HG03354 (cell line): Measurements from ENCODE around the gene BEX4.
A peak's percentile ranks its signal among the peaks of the same experiment; 100 is the strongest.
"Not testable (repeated sequence)": the region's sequence is repeated elsewhere in the genome, so short reads cannot be mapped to it uniquely, and the experiment has no call there.

Experiments used
- ATAC-seq: cut with Tn5 transposase; IDR thresholded peaks from one replicate; pipeline ENCODE4 v1.9.1; 2021; ENCODE audit warnings: mild to moderate bottlenecking; ENCODE audit not compliant: unreplicated experiment, poor library complexity, severe bottlenecking

Gene BEX4, protein sequence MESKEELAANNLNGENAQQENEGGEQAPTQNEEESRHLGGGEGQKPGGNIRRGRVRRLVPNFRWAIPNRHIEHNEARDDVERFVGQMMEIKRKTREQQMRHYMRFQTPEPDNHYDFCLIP

GRCh38 chrX:103214870-103215424 lies at the start of gene BEX4:
TSS of gene BEX4 (plus strand) at chrX:103215108. CDS start at chrX:103216154, 1,046 bp downstream.
- peak; percentile 94 for ATAC-seq

DNA sequence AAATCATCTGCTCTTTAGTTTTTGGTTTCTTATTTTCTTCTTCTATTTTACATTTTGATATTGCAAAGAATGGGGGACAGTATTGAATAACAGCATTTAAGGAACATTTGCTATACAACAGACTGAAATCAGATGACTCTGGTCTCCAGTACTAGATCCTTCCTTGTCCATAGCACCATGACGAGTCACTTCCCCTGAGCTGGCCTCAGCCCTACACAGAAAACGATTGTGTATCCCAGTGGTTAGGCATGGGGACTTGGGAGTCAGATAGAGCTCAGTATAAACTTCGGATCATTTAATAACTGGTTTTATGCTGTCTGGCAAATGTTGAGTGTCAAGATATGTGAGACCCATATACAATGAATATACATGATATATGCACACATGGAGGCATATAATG lies 44.7 kb upstream of the BEX4 start:
- ATAC-seq = no peak

GRCh38 chrX:103171353-103171752 lies 43.6 kb upstream of the BEX4 start:
- ATAC-seq = no peak

DNA sequence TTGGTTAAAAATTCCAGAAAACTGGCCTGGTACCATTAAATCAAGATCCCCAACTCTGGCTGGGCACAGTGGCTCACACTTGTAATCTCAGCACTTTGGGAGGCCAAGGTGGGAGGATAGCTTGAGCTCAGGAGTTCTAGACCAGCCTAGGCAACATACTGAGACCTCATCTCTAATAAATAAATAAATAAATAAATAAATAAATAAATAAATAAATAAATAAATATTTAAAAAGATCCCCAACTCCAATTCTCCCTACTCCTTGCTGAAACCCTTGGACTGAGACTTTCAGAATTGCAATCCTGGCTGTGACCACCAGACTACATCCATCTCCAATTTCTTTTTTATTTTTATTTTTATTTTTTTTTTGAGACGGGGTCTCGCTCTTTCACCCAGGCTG lies 39.7 kb upstream of the BEX4 start:
- ATAC-seq = not testable (repeated sequence)

DNA sequence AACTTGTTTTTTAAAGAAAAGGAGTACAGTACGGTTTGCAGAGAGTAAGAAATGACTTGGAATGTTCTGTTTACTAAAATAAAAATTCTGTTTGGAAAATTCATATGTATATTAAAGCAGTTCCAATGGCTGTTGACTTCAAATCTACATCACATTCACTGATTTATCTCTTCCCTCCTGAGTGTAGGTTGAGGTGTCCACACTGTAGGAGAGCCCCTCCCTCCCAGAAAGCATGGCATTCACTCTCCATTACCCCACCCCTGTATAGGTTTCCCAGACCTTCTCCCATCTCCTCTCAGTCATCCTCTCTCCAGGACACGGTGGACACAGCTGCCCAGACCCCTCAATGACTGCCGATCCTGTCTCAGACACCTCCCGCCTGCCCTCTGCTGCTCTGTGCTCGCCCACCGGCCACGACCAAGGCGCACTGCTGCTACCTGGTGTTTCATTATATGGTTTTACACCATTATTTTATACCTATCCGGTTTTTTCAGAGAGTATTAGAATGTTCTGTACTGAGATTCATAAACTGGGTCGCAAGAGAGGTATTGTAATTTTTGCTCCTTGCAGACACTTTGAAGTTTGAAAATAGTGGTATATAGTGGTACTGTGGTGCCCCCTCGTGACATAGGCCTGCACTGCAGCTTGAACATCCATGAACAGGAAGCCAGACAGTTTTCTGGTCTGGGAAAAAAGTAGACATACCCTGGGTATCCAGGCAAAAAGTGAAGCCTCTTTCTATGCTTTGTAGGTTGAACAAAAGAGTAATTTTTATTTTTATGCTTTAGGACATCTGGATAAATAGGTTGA lies 38.8 kb upstream of the BEX4 start:
- ATAC-seq = peak; percentile 75

DNA sequence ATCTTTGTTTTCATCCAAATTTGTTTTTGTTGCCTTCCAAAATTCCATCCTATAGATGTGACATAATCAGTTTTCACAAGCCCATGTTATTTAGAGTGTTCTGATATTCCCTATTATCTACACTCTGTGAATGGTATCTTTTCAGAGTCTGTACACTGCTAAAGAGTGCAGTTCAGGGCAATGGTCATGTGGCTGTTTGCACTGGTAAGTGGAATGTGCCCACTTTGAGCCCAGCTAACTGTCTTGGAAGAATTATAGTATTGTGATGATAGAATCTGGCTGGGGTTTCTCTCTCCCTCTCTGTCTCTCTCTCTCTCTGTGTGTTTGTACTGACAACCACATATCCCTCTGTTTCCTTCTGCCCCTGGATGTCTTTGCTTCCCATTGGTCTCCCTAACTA lies 37.4 kb upstream of the BEX4 start:
- no peak for ATAC-seq

GRCh38 chrX:103183912-103184311 lies 31.0 kb upstream of the BEX4 start:
- no peak for ATAC-seq

DNA sequence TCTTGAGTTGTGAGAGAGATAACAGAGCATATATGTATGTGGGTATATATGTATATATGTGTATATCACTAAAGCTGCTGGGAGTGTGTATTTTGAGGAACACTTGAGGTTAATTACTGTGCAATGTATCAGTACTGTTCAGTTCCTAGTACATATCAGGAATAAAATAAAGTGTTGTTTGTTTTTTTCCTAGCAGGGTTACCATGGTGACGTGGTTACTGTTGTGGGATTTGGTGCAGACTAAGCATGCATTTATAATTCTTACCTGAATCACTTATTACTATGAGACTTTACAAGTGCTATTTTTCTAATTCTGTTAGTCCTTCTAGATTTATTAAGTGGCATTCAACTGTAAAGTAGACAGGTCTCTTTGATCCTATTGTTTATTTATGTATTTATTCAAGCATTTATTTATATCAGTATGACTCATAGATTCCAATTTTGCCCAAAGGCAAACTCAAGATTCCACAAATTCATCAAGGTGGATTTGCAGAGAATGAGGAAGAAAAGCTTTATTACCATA lies 26.9 kb upstream of the BEX4 start:
- no peak for ATAC-seq

GRCh38 chrX:103197721-103198306 lies 17.1 kb upstream of the BEX4 start:
- ATAC-seq = no peak

GRCh38 chrX:103198668-103199067 lies 16.2 kb upstream of the BEX4 start:
- not testable (repeated sequence) for ATAC-seq

DNA sequence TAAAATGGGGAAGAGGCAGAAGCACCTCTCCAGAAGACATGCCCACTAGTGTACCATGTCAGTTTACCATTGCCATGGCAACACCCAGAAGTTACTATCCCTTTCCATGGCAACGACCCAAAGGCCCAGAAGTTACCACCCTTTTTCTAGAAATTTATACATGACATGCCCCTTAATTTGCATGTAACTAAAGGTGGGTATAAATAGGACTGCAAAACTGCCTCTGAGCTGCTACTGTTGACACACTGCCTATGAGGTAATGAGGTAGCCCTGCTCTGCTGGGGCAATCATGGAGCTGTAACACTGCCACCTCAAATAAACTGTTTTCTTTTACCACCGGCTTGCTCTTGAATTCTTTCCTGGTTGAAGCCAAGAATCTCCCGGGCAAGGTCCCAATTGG lies 13.9 kb upstream of the BEX4 start:
- ATAC-seq = no peak

GRCh38 chrX:103210056-103210455 lies 4.9 kb upstream of the BEX4 start:
- ATAC-seq = no peak

DNA sequence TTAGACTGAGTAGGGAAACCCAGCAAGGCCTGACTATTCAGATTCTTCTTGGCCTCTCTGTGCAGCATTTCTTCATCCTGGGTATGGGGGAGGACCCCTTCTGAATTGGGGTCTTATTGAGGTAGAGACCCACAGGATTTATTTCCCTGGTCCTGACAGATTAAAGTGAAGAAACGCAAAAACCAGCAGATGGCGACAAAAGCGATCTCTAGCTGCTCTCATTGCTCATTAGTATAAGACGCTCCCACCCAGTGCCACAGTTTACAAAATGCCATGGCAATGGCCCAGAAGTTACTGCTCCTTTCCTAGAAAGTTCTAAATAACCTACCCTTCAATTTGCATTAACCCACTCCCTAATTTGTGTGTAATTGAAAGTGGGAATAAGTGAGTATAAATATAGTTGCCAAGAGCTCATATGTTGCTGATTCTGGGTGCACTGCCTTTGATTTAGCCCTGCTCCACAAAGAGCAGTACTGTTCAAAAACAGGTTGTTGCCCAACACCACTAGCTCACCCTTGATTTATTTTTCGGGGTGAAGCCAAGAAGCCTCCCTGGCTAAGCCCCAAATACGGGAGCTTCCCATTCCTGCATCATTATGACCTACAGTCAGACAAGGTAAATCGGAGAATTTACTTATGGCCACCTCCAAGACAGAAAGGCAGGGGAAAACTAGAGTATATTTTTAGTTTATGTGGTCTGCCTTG lies 3.7 kb upstream of the BEX4 start:
- peak; percentile 33 for ATAC-seq

- ATAC-seq = no peak
These were observed 2.0 kb upstream of the BEX4 start for GRCh38 chrX:103212749-103213457.

DNA sequence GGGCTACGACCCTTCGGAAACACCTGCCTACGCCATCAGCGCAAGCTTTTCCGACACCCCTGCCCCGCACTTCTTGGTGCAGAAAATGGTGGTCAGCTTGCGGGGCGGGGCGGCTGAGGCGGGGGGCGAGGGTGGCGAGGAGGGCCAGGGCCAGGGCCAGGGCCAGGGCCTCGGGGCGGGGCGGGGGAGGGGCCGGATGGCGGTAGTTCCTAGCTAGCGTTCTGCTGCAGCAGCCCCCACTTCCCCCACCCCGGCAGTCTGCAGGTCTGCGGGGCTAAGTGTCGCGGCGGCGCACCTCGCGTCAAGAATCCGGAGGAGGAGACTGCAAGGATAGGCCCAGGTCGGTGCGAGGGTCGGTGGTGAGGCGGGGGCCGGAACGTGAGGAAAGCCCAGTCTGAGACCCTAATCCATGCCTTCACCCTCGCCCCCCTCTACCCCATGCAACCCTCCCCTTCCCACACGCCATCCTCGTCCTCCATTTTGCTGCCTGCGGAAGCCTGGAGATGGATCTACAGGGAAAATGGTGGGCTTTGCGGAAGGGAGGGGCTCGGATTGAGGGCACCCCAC lies 600 bp downstream of the BEX4 start:
- peak; percentile 39 for ATAC-seq

DNA sequence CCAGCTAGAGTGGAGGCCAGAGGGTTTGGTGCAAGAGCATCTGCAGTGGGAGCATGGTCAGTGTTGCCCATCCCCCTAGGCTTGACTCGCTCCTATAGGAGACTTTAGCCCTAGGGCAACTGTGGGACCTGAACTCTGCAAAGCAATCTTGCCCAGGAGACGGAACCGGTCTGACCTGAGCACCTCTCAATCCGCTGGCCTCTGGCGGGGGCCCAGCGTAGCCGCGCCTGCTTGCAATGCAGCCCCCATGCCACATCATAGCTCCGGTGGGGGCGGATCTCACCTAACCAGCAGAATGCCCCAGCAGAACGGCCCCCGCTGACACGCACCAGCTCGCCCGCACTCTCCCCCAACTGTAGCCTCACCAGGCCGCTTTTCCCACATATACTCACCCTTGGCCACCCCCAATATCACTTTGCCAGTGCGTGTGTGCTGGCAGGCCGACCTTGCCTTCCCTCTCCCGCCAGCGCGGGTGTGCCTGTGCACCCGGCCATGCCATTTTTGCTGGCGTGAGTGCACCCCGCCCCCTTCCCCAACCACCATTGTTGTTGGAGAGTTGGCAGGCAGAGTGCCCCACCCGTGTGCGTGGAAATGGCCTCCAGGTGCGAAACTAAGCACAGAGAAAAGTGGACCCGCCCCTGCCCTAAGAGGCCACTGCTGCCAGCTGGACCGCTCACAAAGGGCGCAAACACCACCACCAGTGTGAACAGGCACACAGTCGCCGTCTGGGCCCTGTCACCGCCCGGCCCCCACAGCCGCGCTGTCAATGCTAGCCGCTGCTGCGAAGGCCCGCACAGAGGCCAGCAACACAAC lies 5.8 kb downstream of the BEX4 start:
- no peak for ATAC-seq

DNA sequence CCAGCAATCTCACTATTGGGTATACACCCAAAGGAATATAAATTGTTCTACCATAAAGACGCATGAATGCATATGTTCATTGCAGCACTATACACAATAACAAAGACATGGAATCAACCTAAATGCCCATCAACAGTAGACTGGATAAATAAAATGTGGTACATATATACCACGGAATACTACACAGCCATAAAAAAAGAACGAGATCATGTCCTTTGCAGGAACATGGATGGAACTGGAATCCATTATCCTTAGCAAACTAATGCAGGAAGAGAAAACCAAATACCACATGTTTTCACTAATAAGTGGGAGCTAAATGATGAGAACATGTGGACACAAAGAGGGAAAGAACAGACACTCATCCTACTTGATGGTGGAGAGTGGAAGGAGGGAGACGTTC lies 11.0 kb downstream of the BEX4 start:
- not testable (repeated sequence) for ATAC-seq

- ATAC-seq = no peak
These were observed 18.4 kb downstream of the BEX4 start for GRCh38 chrX:103233263-103233662.
